ENCODE data around the gene HCFC1. TPM values are rescaled to one million over a fixed set of nuclear protein-coding genes. Genes with fewer than 3 reads are reported as not detected.

HCFC1 gene
- total and polyA plus RNA-seq, 9 donors, result 12.8 to 47.1 (median 34.6) TPM

DNA sequence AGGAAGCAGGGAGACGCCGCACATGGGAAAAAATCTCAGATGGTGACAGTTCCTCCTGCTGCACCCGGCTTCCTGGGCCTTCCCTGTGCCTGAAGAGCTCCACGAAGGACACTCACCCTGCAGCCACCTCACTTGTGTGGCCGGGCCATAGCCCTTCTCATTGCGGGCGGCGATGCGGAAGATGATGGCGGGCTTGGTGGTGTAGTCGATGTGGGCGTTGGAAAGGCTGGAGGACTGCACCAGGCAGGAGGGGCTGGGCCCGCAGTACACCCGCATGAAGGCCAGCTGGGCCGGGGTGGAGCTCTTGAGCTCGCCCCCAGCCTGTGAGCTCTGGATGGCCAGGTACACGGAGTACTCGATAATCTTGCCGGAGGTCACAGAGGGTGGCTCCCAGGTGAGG, 21.5 kb downstream of the HCFC1 start:
- 90% methylated on average over 18 of the region's 19 CpGs for WGBS (ENCODE audit: insufficient coverage)
- Histone ChIP-seq H3K36me3 (ENCODE audit: control insufficient read depth, insufficient read depth, low read length) (peaks cover 74% of the 10 kb centered on the region), H3K27me3 (ENCODE audit: control insufficient read depth, insufficient read depth, low read length) (peaks cover 8% of the 10 kb centered on the region), H3K27ac (ENCODE audit: low read length) (no peak overlapping the region), H3K4me1 (ENCODE audit: control insufficient read depth, insufficient read depth, low read length) (peaks cover 28% of the 10 kb centered on the region), H3K4me3 (ENCODE audit: low read length) (no peak overlapping the region), H3K9me3 (replicated peaks; ENCODE audit: control insufficient read depth, low read depth, low read length) (no peaks in the 10 kb centered on the region)
- DNase-seq, result no peak

DNA sequence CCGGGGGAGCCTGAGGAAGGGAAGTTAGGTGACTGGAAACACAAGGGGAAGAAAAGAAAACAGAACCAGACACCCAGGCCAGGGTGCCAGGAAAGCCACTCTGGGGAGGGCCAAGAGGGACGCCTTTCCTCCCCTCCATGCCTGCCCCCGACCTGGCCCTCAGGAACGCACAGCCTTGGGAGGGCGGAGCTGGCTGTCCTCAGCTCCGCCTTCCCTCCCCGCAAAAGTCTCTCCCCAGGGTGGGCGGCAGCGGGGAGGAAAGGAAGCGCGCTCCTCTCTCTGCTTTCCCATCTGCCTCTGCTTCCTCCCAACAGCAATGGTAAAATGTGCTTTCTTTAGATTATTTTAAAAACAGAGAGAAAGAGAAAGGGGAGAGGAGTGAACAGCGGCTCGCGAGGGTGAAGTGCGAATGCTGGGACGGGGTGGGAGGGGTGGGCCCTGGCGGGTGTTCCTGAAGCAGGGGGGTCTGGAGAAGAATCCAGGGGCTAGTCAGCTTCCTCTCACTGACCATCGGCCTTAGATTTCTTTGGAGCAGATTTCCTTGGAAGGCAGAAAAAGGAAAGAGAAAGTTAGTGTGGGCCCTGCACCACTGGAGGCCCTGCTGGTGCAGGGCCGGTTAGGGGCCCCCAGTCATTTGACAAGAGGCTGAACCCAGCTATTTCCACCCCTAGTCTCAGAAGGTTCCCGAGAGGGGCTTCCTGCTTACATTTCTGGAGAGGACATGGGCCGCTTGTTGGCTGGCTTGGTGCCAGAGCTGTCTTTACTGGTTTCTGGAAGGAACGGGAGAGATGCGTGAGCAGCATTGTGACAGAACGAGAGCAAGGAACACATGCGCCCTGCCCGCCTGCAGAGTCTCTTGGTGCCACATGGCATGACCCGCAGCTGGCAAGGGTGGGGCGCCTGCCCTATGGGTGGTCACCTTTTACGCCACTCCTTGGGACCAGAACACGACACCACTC, 22.5 kb downstream of the HCFC1 start:
- Histone ChIP-seq H3K4me1 (ENCODE audit: control insufficient read depth, insufficient read depth, low read length) (peaks cover 30% of the 10 kb centered on the region), H3K27ac (ENCODE audit: low read length) (peak overlapping the region; percentile 6), H3K27me3 (ENCODE audit: control insufficient read depth, insufficient read depth, low read length) (peaks cover 11% of the 10 kb centered on the region), H3K4me3 (ENCODE audit: low read length) (no peak overlapping the region), H3K36me3 (ENCODE audit: control insufficient read depth, insufficient read depth, low read length) (peaks cover 65% of the 10 kb centered on the region), H3K9me3 (replicated peaks; ENCODE audit: control insufficient read depth, low read depth, low read length) (no peaks in the 10 kb centered on the region)
- DNase-seq, result no peak
- 58% methylated on average over 20 of the region's 30 CpGs for WGBS (ENCODE audit: insufficient coverage)

DNA sequence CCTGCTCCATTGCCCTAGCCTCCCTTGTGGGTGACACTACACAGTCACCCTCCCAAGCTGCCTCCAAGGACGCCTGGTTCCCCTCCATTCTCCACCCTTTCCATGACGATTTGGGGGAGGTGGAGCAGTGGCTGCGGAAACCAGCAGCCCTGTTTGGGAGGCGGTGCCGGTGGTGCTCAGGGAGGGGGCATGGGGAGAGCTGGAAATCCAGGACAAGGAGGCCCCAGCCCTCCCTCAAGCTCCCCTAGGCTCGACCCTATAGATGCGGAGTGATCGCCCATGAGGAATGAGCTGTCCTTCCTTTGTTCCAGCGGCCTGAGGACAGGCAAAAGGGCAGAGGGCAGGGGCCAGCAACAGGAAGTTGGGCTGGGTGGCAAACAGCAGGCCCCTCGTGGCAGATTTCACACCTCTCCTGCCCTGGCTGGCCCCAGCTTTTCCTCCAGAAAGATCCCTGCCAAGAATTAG, 23.6 kb downstream of the HCFC1 start:
- Histone ChIP-seq H3K4me3 (ENCODE audit: low read length) (no peak overlapping the region), H3K27ac (ENCODE audit: low read length) (no peak overlapping the region), H3K27me3 (ENCODE audit: control insufficient read depth, insufficient read depth, low read length) (peaks cover 17% of the 10 kb centered on the region), H3K36me3 (ENCODE audit: control insufficient read depth, insufficient read depth, low read length) (peaks cover 54% of the 10 kb centered on the region), H3K4me1 (ENCODE audit: control insufficient read depth, insufficient read depth, low read length) (peaks cover 28% of the 10 kb centered on the region), H3K9me3 (replicated peaks; ENCODE audit: control insufficient read depth, low read depth, low read length) (no peaks in the 10 kb centered on the region)
- 47% methylated on average over 8 of the region's 10 CpGs for WGBS (ENCODE audit: insufficient coverage)
- no peak for DNase-seq

DNA sequence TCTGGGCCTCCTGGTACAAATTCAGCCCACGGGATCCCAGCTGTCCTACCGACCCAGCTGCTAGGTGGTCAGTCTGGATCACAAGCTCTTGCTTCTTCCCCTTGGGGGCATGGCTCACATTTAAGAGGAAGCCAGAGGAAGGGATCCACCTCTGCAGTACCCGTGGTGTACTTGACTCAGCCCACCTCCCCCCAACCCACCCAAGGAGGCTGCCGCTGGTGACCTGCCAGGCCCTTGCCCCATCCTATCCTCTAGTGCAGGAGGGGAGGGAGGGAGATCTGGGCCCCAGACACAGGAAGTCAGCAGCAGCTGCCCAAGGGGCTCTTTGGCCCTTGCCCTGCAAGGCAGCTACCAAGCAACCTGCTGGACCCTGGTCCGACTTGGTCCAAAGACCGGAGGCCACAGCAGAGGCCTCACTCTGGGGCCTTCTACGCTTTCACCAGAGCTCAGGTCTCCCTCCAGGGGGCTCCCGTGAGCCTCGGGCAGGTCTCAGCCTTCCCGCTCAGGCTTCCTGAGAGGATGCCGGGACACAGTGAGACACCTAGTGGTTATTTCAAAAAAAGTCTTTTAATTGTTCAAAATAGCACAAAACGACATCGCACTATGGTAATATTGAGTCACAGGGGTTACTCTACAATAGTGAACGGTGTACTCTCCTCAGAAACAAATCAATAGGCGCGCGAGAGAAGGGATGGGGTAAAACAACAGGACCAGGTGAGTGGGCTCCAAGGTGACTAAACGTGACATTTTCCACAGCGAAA, 24.4 kb downstream of the HCFC1 start:
- Histone ChIP-seq H3K27me3 (ENCODE audit: control insufficient read depth, insufficient read depth, low read length) (peaks cover 24% of the 10 kb centered on the region), H3K4me3 (ENCODE audit: low read length) (no peak overlapping the region), H3K36me3 (ENCODE audit: control insufficient read depth, insufficient read depth, low read length) (peaks cover 46% of the 10 kb centered on the region), H3K27ac (ENCODE audit: low read length) (peak overlapping the region; percentile 29), H3K4me1 (ENCODE audit: control insufficient read depth, insufficient read depth, low read length) (peaks cover 26% of the 10 kb centered on the region), H3K9me3 (replicated peaks; ENCODE audit: control insufficient read depth, low read depth, low read length) (no peaks in the 10 kb centered on the region)
- 45% methylated on average over 4 of the region's 19 CpGs for WGBS (ENCODE audit: insufficient coverage)
- DNase-seq, result peak; percentile 69

DNA sequence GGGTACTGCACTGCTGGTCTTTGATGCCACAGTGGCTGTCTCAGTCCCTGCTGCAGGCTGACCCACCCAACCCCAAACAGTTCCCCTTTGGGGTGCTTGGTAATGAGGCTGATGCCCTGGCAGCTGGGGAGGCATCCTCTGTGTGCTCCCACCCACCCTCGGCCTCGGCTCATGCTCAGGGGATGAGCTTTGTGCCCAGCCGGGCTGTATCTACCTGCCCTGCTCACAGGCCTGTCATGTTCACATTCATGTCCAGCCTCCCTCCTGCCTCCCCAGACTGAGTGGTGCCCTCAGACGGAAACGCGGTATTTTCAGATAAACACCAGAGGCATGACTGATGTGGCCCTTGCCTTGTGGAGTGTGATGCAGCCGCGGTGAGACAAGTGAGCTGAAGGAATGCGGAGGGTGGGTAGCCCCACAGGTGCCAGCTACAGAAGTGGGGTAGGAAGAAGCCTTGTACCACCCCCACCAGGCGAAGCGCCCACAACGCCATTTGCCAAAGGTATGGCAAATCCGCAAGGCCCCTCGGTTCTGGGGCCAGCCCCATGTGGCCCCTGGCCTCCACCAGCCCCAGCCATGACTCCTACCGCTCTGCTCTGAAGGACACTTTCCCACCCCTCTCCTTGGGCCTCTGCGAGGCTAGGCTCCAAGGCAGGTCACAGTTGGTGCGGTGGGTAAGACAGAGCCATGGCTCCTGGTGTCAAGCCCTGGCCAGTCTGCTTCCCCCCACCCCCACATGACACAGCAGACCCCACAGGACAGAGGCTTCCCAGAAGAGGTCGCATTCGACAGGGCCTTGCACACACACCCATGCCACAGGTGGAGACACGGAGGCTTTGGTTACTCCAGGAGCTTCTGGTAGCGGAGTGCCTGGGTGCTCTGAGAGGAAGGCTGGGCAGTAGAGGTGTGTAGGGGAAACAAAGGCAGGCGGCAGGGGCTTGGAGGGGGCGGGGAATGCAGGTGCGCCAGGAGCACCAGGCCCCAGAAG, 25.4 kb downstream of the HCFC1 start:
- H3K27ac ChIP-seq (ENCODE audit: low read length), result no peak overlapping the region
- peaks cover 26% of the 10 kb centered on the region for H3K4me1 ChIP-seq (ENCODE audit: control insufficient read depth, insufficient read depth, low read length)
- 85% methylated on average over 20 of the region's 24 CpGs for whole genome bisulfite sequencing (ENCODE audit: insufficient coverage)
- no peak for DNase-seq
- peaks cover 24% of the 10 kb centered on the region for H3K27me3 ChIP-seq (ENCODE audit: control insufficient read depth, insufficient read depth, low read length)
- H3K9me3 ChIP-seq (replicated peaks; ENCODE audit: control insufficient read depth, low read depth, low read length), result no peaks in the 10 kb centered on the region
- H3K36me3 ChIP-seq (ENCODE audit: control insufficient read depth, insufficient read depth, low read length), result peaks cover 36% of the 10 kb centered on the region
- no peak overlapping the region for H3K4me3 ChIP-seq (ENCODE audit: low read length)

DNA sequence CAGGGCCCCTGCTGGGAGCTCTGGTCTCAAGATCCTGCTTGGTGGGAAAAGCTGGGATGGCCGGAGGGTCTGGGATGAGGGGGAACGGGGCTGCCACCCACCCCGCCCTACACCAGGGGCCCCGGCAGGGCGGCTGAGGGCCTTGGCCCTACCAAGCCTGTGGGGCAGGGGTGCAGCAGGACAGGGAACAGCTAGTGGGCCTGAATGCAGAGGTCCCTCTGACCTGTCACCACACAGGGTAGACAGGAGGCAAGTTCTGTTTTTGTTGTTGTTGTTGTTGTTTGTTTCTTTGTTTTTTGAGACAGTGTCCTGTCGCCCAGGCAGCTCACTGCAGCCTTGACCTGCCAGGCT, 26.8 kb downstream of the HCFC1 start:
- peaks cover 20% of the 10 kb centered on the region for H3K4me1 ChIP-seq (ENCODE audit: control insufficient read depth, insufficient read depth, low read length)
- no peak for DNase-seq
- no peak overlapping the region for H3K4me3 ChIP-seq (ENCODE audit: low read length)
- H3K36me3 ChIP-seq (ENCODE audit: control insufficient read depth, insufficient read depth, low read length), result peaks cover 22% of the 10 kb centered on the region
- no peak overlapping the region for H3K27ac ChIP-seq (ENCODE audit: low read length)
- peaks cover 31% of the 10 kb centered on the region for H3K27me3 ChIP-seq (ENCODE audit: control insufficient read depth, insufficient read depth, low read length)
- H3K9me3 ChIP-seq (replicated peaks; ENCODE audit: control insufficient read depth, low read depth, low read length), result no peaks in the 10 kb centered on the region
- 86% methylated on average over 1 of the region's 6 CpGs for WGBS (ENCODE audit: insufficient coverage)

DNA sequence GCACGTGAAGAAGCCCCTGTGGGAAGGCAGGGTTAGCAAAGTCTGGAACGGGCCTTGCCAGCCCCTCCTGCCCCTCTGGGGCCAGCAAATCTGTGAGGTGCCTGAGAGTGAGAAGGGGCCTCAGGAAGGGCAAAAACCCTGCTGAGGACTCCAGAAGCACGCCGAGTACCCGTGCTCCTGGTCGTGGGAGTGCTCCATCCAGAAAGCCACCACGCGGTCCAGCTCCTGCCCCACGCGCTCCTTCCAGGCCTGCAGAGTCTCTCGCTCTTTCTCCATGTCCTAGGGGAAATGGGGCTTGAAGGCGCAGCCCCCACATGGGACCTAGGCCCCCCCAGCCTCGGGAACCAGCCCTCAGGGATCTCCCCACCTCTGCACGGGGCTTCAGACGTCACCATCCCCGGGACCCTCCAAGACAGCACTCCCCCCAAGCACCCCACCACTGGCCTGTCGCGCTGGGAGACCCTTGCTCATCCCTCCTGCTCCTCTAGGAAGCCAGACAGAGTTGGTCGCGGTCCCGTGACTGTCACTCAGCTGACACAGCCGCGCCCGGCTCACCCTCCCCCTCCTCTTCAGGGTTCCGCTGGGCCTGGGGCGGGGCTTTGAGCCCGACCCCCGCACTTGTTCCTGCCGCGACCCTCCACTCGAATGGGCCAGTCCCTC, 27.3 kb downstream of the HCFC1 start, which contains the start of gene RENBP:
TSS of gene RENBP (minus strand) at position 504 of the 660 bp plus-strand sequence. CDS start at position 471, 33 bp downstream.
- no peaks in the 10 kb centered on the region for H3K9me3 ChIP-seq (replicated peaks; ENCODE audit: control insufficient read depth, low read depth, low read length)
- no peak within 1 kb of the TSS for H3K27ac ChIP-seq (ENCODE audit: low read length)
- peaks cover 14% of the 10 kb centered on the region for H3K4me1 ChIP-seq (ENCODE audit: control insufficient read depth, insufficient read depth, low read length)
- H3K27me3 ChIP-seq (ENCODE audit: control insufficient read depth, insufficient read depth, low read length), result peaks cover 36% of the 10 kb centered on the region
- H3K36me3 ChIP-seq (ENCODE audit: control insufficient read depth, insufficient read depth, low read length), result peaks cover 17% of the 10 kb centered on the region
- 46% methylated on average over 22 of the region's 31 CpGs for WGBS (ENCODE audit: insufficient coverage)
- DNase-seq, result no peak
- peak within 1 kb of the TSS; percentile 12 for H3K4me3 ChIP-seq (ENCODE audit: low read length)

DNA sequence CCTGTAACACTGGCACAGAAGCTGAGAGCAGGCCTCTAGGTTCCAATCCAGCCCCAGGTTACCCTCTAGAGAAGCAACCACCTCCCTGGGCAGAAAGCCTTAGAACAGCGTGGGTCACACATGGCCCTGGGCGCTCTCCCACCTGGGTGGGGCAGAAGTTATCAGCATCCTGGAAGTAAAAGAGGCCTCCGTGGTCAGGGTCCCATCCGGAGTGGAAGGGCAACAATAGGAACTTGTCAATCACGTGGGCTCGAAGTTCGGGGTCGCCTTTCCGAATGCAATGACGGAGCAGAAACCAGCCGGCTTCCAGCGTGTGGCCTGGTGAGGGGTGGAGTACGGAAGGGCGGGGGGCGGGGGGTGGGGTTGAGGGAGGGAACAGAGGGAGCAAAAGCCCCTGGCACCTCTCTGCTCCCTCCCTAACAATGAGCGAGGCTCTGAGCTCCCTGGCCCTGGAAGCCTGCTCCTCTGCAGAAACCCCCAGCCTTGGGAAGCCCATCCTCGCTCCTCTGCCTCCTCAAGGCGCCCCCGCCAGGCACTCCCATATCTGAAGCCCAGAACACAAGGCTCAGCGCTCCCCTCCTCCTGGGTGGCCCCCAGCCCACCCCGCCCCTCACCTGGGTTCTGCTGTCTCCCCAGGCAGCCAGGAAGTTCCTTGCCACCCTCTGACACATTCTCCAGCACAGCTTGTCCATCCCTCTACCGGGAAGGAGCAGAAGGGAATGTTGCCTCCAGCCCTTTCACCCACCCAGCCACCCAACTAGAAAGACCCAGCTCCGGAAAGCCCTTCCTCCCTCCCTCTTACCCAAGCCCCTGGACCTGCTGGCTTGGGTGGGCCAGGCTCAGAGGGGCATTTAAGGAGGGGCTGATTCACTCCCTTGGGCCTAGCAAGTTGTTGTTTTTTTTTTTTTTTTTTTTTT, 30.0 kb downstream of the HCFC1 start:
- H3K4me1 ChIP-seq (ENCODE audit: control insufficient read depth, insufficient read depth, low read length), result peaks cover 2% of the 10 kb centered on the region
- no peaks in the 10 kb centered on the region for H3K36me3 ChIP-seq (ENCODE audit: control insufficient read depth, insufficient read depth, low read length)
- H3K27me3 ChIP-seq (ENCODE audit: control insufficient read depth, insufficient read depth, low read length), result peaks cover 44% of the 10 kb centered on the region
- H3K9me3 ChIP-seq (replicated peaks; ENCODE audit: control insufficient read depth, low read depth, low read length), result no peaks in the 10 kb centered on the region
- 30% methylated on average over 9 of the region's 23 CpGs for WGBS (ENCODE audit: insufficient coverage)
- no peak overlapping the region for H3K4me3 ChIP-seq (ENCODE audit: low read length)
- no peak overlapping the region for H3K27ac ChIP-seq (ENCODE audit: low read length)
- DNase-seq, result no peak
